HEK293 (cell line): Measurements from ENCODE around the gene RNF31.

Source experiments
- GLIS1 ChIP-seq: fragments of 450-650 bp; formaldehyde crosslinking; IDR thresholded peaks from 2 replicates; pipeline ENCODE4 v1.5.1; 2016; ENCODE audit warnings: missing biosample characterization, missing genetic modification characterization
- GLIS2 ChIP-seq: fragments of 450-650 bp; formaldehyde crosslinking; IDR thresholded peaks from 2 replicates; pipeline ENCODE4 v1.5.1; 2016; ENCODE audit warnings: missing biosample characterization, missing genetic modification characterization
- KLF1 ChIP-seq: fragments of 450-650 bp; formaldehyde crosslinking; IDR thresholded peaks from 2 replicates; pipeline ENCODE4 v1.5.1; 2016; ENCODE audit warnings: missing biosample characterization, missing genetic modification characterization
- KLF8 ChIP-seq: fragments of 450-650 bp; formaldehyde crosslinking; IDR thresholded peaks from 2 replicates; pipeline ENCODE4 v1.5.1; 2016; ENCODE audit warnings: missing biosample characterization, missing genetic modification characterization
- KLF9 ChIP-seq: fragments of 450-650 bp; formaldehyde crosslinking; IDR thresholded peaks from 2 replicates; pipeline ENCODE4 v1.5.1; 2016; ENCODE audit warnings: missing biosample characterization, missing genetic modification characterization, low read depth
- MZF1 ChIP-seq: fragments of 450-650 bp; formaldehyde crosslinking; IDR thresholded peaks from 2 replicates; pipeline ENCODE4 v1.5.1; 2017; ENCODE audit warnings: missing biosample characterization, missing genetic modification characterization, borderline replicate concordance
- REPIN1 ChIP-seq: fragments of 450-650 bp; formaldehyde crosslinking; IDR thresholded peaks from 2 replicates; pipeline ENCODE4 v1.5.1; 2017; ENCODE audit warnings: missing biosample characterization, missing genetic modification characterization, low read depth
- SETDB1 ChIP-seq: IDR thresholded peaks from one replicate; pipeline ENCODE4 v1.6.1; 2017; ENCODE audit warnings: mild to moderate bottlenecking, low read length, moderate library complexity, mixed read lengths; ENCODE audit not compliant: insufficient read length
- TCF7L2 ChIP-seq: IDR thresholded peaks from 2 replicates; pipeline ENCODE4 v1.6.1; 2011; ENCODE audit warnings: low read depth, mild to moderate bottlenecking, inconsistent platforms, low read length, moderate library complexity, borderline replicate concordance
- ZBTB8A ChIP-seq: fragments of 450-650 bp; formaldehyde crosslinking; IDR thresholded peaks from 2 replicates; pipeline ENCODE4 v1.5.1; 2016; ENCODE audit warnings: missing biosample characterization, missing genetic modification characterization
- ZNF121 ChIP-seq: fragments of 450-650 bp; formaldehyde crosslinking; IDR thresholded peaks from 2 replicates; pipeline ENCODE4 v1.5.1; 2016; ENCODE audit warnings: missing biosample characterization, missing genetic modification characterization
- ZNF184 ChIP-seq: fragments of 450-650 bp; IDR thresholded peaks from 2 replicates; pipeline ENCODE4 v1.5.1; 2018; ENCODE audit warnings: missing biosample characterization, mild to moderate bottlenecking, missing genetic modification characterization
- ZNF214 ChIP-seq: fragments of 450-650 bp; formaldehyde crosslinking; IDR thresholded peaks from 2 replicates; pipeline ENCODE4 v1.5.1; 2017; ENCODE audit warnings: missing biosample characterization, mild to moderate bottlenecking, missing genetic modification characterization, borderline replicate concordance
- ZNF23 ChIP-seq: fragments of 450-650 bp; formaldehyde crosslinking; IDR thresholded peaks from 2 replicates; pipeline ENCODE4 v1.5.1; 2016; ENCODE audit warnings: missing biosample characterization, missing genetic modification characterization, borderline replicate concordance
- ZNF266 ChIP-seq: fragments of 450-650 bp; formaldehyde crosslinking; IDR thresholded peaks from 2 replicates; pipeline ENCODE4 v1.5.1; 2016; ENCODE audit warnings: missing biosample characterization, missing genetic modification characterization, low read depth
- ZNF416 ChIP-seq: fragments of 450-650 bp; formaldehyde crosslinking; IDR thresholded peaks from 2 replicates; pipeline ENCODE4 v1.5.1; 2016; ENCODE audit warnings: missing biosample characterization, missing genetic modification characterization
- ZNF473 ChIP-seq: fragments of 450-650 bp; formaldehyde crosslinking; IDR thresholded peaks from 2 replicates; pipeline ENCODE4 v1.5.1; 2017; ENCODE audit warnings: missing biosample characterization, missing genetic modification characterization
- ZNF560 ChIP-seq: fragments of 450-650 bp; formaldehyde crosslinking; IDR thresholded peaks from 2 replicates; pipeline ENCODE4 v1.5.1; 2017; ENCODE audit warnings: missing biosample characterization, missing genetic modification characterization, borderline replicate concordance
- ZNF561 ChIP-seq: fragments of 450-650 bp; IDR thresholded peaks from 2 replicates; pipeline ENCODE4 v1.5.1; 2018; ENCODE audit warnings: missing biosample characterization, missing genetic modification characterization, borderline replicate concordance
- ZNF785 ChIP-seq: fragments of 450-650 bp; formaldehyde crosslinking; IDR thresholded peaks from 2 replicates; pipeline ENCODE4 v1.5.1; 2016; ENCODE audit warnings: missing biosample characterization, missing genetic modification characterization
- ZNF792 ChIP-seq: fragments of 450-650 bp; formaldehyde crosslinking; IDR thresholded peaks from 2 replicates; pipeline ENCODE4 v1.5.1; 2016; ENCODE audit warnings: missing biosample characterization, missing genetic modification characterization
- TF ChIP-seq, protein P1 (sequence below): fragments of 450-650 bp; formaldehyde crosslinking; IDR thresholded peaks from 2 replicates; pipeline ENCODE4 v1.5.1; 2016; ENCODE audit warnings: missing biosample characterization, missing genetic modification characterization
- TF ChIP-seq, protein P2 (sequence below): fragments of 450-650 bp; formaldehyde crosslinking; conservative IDR thresholded peaks from 2 replicates; pipeline ENCODE4 v1.5.1; 2016; ENCODE audit warnings: low read depth, missing biosample characterization, missing genetic modification characterization
- TF ChIP-seq, protein P3 (sequence below): fragments of 450-650 bp; formaldehyde crosslinking; IDR thresholded peaks from 2 replicates; pipeline ENCODE4 v1.5.1; 2016; ENCODE audit warnings: missing biosample characterization, missing genetic modification characterization
- TF ChIP-seq, protein P4 (sequence below): fragments of 450-650 bp; formaldehyde crosslinking; IDR thresholded peaks from 2 replicates; pipeline ENCODE4 v1.5.1; 2016; ENCODE audit warnings: missing biosample characterization, missing genetic modification characterization
- TF ChIP-seq, protein P5 (sequence below): fragments of 450-650 bp; formaldehyde crosslinking; IDR thresholded peaks from 2 replicates; pipeline ENCODE4 v1.5.1; 2016; ENCODE audit warnings: missing biosample characterization, missing genetic modification characterization

Gene RNF31

DNA sequence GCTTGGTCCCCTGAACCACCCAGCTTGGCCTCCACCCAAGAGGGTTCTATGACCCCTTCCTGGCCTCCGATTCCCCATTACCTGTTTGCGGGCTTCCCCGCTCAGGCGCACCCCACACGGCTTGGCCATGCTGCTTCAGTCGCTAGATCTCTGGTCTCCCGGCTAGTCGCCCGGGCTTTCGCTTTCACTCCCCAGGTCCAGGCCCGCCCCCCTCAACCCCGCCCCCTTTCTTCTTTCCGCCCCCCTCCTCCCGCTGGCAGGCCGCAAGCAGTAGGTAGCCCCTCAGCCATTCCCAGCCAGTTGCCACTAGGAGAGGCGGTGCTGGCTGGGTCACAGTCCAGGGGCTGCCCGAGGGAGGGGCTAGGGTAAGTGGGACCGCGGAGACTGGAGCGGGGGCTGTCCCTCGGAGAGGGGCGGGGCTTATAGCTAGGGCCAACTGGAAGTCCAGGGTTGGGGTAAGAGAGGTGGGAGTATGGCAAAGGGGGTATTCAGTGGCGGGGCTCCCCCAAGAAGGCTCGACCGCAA lies 783 bp upstream of the RNF31 start, which contains the start of gene PSME2 (continued):
- TF ChIP-seq SETDB1 (no peak), TCF7L2 (no peak), ZNF473 (no peak), MZF1 (tag by site-specific recombination) (no peak), ZNF416 (no peak), REPIN1 (no peak), ZNF23 (tag by site-specific recombination) (no peak), ZNF560 (tag by site-specific recombination) (no peak), GLIS2 (tag by site-specific recombination) (peak; percentile 83), KLF9 (tag by site-specific recombination) (peak; percentile 67), KLF8 (tag by site-specific recombination) (no peak), ZBTB8A (peak; percentile 24; the same call in 1 of the 2 replicates), KLF1 (tag by site-specific recombination) (0 out of 2 replicates have a peak, but pooled peaks have one; percentile 17), ZNF266 (tag by site-specific recombination) (no peak), GLIS1 (tag by site-specific recombination) (peak; percentile 63), ZNF792 (tag by site-specific recombination) (no peak), ZNF121 (no peak), ZNF214 (tag by site-specific recombination) (no peak), ZNF184 (tag by site-specific recombination) (no peak), ZNF785 (tag by site-specific recombination) (no peak), ZNF561 (no peak)
- TF ChIP-seq, protein P1, sequence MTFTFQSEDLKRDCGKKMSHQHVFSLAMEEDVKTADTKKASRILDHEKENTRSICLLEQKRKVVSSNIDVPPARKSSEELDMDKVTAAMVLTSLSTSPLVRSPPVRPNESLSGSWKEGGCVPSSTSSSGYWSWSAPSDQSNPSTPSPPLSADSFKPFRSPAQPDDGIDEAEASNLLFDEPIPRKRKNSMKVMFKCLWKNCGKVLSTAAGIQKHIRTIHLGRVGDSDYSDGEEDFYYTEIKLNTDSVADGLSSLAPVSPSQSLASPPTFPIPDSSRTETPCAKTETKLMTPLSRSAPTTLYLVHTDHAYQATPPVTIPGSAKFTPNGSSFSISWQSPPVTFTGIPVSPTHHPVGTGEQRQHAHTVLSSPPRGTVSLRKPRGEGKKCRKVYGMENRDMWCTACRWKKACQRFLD (tag by site-specific recombination), result no peak
- TF ChIP-seq, protein P2, sequence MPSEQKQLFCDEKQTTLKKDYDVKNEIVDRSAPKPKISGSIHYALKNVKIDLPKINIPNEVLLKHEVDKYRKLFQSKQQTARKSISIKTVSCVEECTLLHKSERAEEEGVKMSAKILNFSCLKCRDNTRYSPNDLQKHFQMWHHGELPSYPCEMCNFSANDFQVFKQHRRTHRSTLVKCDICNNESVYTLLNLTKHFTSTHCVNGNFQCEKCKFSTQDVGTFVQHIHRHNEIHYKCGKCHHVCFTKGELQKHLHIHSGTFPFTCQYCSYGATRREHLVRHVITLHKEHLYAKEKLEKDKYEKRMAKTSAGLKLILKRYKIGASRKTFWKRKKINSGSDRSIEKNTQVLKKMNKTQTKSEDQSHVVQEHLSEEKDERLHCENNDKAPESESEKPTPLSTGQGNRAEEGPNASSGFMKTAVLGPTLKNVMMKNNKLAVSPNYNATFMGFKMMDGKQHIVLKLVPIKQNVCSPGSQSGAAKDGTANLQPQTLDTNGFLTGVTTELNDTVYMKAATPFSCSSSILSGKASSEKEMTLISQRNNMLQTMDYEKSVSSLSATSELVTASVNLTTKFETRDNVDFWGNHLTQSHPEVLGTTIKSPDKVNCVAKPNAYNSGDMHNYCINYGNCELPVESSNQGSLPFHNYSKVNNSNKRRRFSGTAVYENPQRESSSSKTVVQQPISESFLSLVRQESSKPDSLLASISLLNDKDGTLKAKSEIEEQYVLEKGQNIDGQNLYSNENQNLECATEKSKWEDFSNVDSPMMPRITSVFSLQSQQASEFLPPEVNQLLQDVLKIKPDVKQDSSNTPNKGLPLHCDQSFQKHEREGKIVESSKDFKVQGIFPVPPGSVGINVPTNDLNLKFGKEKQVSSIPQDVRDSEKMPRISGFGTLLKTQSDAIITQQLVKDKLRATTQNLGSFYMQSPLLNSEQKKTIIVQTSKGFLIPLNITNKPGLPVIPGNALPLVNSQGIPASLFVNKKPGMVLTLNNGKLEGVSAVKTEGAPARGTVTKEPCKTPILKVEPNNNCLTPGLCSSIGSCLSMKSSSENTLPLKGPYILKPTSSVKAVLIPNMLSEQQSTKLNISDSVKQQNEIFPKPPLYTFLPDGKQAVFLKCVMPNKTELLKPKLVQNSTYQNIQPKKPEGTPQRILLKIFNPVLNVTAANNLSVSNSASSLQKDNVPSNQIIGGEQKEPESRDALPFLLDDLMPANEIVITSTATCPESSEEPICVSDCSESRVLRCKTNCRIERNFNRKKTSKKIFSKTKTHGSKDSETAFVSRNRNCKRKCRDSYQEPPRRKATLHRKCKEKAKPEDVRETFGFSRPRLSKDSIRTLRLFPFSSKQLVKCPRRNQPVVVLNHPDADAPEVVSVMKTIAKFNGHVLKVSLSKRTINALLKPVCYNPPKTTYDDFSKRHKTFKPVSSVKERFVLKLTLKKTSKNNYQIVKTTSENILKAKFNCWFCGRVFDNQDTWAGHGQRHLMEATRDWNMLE (tag by site-specific recombination), result no peak
- TF ChIP-seq, protein P3, sequence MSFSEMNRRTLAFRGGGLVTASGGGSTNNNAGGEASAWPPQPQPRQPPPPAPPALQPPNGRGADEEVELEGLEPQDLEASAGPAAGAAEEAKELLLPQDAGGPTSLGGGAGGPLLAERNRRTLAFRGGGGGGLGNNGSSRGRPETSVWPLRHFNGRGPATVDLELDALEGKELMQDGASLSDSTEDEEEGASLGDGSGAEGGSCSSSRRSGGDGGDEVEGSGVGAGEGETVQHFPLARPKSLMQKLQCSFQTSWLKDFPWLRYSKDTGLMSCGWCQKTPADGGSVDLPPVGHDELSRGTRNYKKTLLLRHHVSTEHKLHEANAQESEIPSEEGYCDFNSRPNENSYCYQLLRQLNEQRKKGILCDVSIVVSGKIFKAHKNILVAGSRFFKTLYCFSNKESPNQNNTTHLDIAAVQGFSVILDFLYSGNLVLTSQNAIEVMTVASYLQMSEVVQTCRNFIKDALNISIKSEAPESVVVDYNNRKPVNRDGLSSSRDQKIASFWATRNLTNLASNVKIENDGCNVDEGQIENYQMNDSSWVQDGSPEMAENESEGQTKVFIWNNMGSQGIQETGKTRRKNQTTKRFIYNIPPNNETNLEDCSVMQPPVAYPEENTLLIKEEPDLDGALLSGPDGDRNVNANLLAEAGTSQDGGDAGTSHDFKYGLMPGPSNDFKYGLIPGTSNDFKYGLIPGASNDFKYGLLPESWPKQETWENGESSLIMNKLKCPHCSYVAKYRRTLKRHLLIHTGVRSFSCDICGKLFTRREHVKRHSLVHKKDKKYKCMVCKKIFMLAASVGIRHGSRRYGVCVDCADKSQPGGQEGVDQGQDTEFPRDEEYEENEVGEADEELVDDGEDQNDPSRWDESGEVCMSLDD (tag by site-specific recombination), result peak; percentile 70; the same call in 1 of the 2 replicates
- TF ChIP-seq, protein P4, sequence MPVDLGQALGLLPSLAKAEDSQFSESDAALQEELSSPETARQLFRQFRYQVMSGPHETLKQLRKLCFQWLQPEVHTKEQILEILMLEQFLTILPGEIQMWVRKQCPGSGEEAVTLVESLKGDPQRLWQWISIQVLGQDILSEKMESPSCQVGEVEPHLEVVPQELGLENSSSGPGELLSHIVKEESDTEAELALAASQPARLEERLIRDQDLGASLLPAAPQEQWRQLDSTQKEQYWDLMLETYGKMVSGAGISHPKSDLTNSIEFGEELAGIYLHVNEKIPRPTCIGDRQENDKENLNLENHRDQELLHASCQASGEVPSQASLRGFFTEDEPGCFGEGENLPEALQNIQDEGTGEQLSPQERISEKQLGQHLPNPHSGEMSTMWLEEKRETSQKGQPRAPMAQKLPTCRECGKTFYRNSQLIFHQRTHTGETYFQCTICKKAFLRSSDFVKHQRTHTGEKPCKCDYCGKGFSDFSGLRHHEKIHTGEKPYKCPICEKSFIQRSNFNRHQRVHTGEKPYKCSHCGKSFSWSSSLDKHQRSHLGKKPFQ (tag by site-specific recombination), result no peak
- TF ChIP-seq, protein P5, sequence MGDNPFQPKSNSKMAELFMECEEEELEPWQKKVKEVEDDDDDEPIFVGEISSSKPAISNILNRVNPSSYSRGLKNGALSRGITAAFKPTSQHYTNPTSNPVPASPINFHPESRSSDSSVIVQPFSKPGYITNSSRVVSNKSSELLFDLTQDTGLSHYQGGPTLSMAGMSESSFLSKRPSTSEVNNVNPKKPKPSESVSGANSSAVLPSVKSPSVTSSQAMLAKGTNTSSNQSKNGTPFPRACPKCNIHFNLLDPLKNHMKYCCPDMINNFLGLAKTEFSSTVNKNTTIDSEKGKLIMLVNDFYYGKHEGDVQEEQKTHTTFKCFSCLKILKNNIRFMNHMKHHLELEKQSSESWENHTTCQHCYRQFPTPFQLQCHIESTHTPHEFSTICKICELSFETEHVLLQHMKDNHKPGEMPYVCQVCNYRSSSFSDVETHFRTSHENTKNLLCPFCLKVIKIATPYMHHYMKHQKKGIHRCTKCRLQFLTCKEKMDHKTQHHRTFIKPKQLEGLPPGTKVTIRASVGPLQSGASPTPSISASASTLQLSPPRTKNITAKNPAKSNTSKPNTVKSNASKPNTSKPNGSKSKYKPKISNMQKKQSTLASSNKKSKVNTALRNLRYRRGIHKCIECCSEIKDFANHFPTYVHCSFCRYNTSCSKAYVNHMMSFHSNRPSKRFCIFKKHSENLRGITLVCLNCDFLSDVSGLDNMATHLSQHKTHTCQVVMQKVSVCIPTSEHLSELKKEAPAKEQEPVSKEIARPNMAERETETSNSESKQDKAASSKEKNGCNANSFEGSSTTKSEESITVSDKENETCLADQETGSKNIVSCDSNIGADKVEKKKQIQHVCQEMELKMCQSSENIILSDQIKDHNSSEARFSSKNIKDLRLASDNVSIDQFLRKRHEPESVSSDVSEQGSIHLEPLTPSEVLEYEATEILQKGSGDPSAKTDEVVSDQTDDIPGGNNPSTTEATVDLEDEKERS (tag by site-specific recombination), result no peak
